ENCODE data around the gene NLRC5.
A peak's percentile ranks its signal among the peaks of the same experiment; 100 is the strongest.
"Not testable (repeated sequence)": the region's sequence is repeated elsewhere in the genome, so short reads cannot be mapped to it uniquely, and the experiment has no call there.

NLRC5 gene

GRCh38 chr16:57060323-57061083 is 71.1 kb downstream of the NLRC5 start:
- TF ChIP-seq CTCF (conservative IDR thresholded peaks at IDR 0.05; ENCODE audit: low read depth, low read length) = no peak
- H3K4me3 ChIP-seq (ENCODE audit: low read length) = no peak overlapping the region
- no peak for DNase-seq (ENCODE audit: low read depth)

- no peak for TF ChIP-seq CTCF (conservative IDR thresholded peaks at IDR 0.05; ENCODE audit: low read depth, low read length)
- DNase-seq (ENCODE audit: low read depth) = peak; percentile 33
- no peak overlapping the region for H3K4me3 ChIP-seq (ENCODE audit: low read length)
Observed at GRCh38 chr16:57061084-57061905, 71.9 kb downstream of the NLRC5 start.

- DNase-seq (ENCODE audit: low read depth) = no peak
- no peak overlapping the region for H3K4me3 ChIP-seq (ENCODE audit: low read length)
- TF ChIP-seq CTCF (conservative IDR thresholded peaks at IDR 0.05; ENCODE audit: low read depth, low read length) = no peak
Observed at GRCh38 chr16:57062329-57062728, 73.0 kb downstream of the NLRC5 start.

GRCh38 chr16:57063189-57063588 is 73.8 kb downstream of the NLRC5 start:
- H3K4me3 ChIP-seq (ENCODE audit: low read length); DNase-seq (ENCODE audit: low read depth): not testable (repeated sequence)

GRCh38 chr16:57064995-57065394 is 75.6 kb downstream of the NLRC5 start:
- no peak for TF ChIP-seq CTCF (conservative IDR thresholded peaks at IDR 0.05; ENCODE audit: low read depth, low read length)
- no peak for DNase-seq (ENCODE audit: low read depth)
- no peak overlapping the region for H3K4me3 ChIP-seq (ENCODE audit: low read length)

- DNase-seq (ENCODE audit: low read depth) = no peak
- no peak for TF ChIP-seq CTCF (conservative IDR thresholded peaks at IDR 0.05; ENCODE audit: low read depth, low read length)
- no peak overlapping the region for H3K4me3 ChIP-seq (ENCODE audit: low read length)
Observed at GRCh38 chr16:57066625-57067024, 77.3 kb downstream of the NLRC5 start.

- TF ChIP-seq CTCF (conservative IDR thresholded peaks at IDR 0.05; ENCODE audit: low read depth, low read length) = no peak
- DNase-seq (ENCODE audit: low read depth) = no peak
- no peak overlapping the region for H3K4me3 ChIP-seq (ENCODE audit: low read length)
Observed at GRCh38 chr16:57067347-57067746, 78.0 kb downstream of the NLRC5 start.

All from retinal pigment epithelial cell (primary cell).